Measurements from ENCODE around the gene CCDC178.

DNA sequence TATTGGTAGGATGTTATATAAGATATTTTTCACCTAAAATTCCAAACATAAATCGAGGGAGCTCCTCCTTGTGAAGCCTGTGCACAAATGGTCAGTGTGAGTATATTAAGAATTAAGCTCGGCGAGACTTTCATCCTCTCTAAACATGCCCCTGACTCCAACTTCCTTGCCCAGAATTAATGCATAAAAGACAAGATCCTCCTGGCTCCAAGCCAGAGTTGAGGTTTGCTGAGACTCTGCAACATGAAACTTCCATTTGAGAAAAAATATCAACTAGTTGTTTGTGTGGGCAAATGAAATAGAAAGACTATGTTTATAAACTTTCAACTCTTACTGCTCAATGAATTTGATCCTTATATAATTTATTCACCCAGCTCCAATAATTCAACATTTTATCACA lies 68.1 kb downstream of the CCDC178 start:
- TF ChIP-seq, protein P1, sequence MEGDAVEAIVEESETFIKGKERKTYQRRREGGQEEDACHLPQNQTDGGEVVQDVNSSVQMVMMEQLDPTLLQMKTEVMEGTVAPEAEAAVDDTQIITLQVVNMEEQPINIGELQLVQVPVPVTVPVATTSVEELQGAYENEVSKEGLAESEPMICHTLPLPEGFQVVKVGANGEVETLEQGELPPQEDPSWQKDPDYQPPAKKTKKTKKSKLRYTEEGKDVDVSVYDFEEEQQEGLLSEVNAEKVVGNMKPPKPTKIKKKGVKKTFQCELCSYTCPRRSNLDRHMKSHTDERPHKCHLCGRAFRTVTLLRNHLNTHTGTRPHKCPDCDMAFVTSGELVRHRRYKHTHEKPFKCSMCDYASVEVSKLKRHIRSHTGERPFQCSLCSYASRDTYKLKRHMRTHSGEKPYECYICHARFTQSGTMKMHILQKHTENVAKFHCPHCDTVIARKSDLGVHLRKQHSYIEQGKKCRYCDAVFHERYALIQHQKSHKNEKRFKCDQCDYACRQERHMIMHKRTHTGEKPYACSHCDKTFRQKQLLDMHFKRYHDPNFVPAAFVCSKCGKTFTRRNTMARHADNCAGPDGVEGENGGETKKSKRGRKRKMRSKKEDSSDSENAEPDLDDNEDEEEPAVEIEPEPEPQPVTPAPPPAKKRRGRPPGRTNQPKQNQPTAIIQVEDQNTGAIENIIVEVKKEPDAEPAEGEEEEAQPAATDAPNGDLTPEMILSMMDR (conservative IDR thresholded peaks at IDR 0.05) = no peak
- no peak for TF ChIP-seq ZFX (IDR thresholded peaks at IDR 0.05)
